HG03442 (cell line): ENCODE data around the gene ANKRD16.
"Not testable (repeated sequence)": the region's sequence is repeated elsewhere in the genome, so short reads cannot be mapped to it uniquely, and the experiment has no call there.

Experiments used
- ATAC-seq: cut with Tn5 transposase; IDR thresholded peaks from one replicate; pipeline ENCODE4 v1.9.1; 2021; ENCODE audit warnings: mild to moderate bottlenecking, moderate library complexity; ENCODE audit not compliant: unreplicated experiment

ANKRD16 gene

GRCh38 chr10:5877041-5877440 is 12.7 kb downstream of the ANKRD16 start:
- ATAC-seq = not testable (repeated sequence)

GRCh38 chr10:5876181-5876768 is 13.4 kb downstream of the ANKRD16 start:
- no peak for ATAC-seq

- ATAC-seq = peak; percentile 82
These were observed 16.1 kb downstream of the ANKRD16 start for GRCh38 chr10:5873515-5873995.

- no peak for ATAC-seq
These were observed 18.1 kb downstream of the ANKRD16 start for GRCh38 chr10:5871596-5871995.

DNA sequence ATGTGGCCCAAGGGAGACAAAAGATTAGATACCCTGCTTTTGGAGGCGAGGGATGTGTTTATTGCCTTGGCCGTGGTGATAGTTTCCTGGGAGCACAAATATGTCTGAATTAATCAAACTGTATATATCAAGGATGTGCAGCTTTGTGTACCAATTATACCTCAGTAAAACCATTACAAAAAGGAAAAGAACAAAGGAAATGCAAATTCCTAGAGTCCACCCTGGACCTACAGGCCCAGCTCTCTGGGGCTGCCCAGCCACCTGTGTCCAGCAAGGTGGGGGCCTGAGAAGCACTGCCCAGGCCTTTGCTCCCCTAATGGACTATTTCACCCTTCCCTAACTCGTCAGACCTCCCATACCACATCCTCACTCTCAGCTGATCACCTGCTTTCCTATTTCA is 20.5 kb downstream of the ANKRD16 start:
- ATAC-seq = no peak

- ATAC-seq = not testable (repeated sequence)
These were observed 21.3 kb downstream of the ANKRD16 start for GRCh38 chr10:5868383-5868782.

- ATAC-seq = not testable (repeated sequence)
These were observed 22.5 kb downstream of the ANKRD16 start for GRCh38 chr10:5867091-5867615.

DNA sequence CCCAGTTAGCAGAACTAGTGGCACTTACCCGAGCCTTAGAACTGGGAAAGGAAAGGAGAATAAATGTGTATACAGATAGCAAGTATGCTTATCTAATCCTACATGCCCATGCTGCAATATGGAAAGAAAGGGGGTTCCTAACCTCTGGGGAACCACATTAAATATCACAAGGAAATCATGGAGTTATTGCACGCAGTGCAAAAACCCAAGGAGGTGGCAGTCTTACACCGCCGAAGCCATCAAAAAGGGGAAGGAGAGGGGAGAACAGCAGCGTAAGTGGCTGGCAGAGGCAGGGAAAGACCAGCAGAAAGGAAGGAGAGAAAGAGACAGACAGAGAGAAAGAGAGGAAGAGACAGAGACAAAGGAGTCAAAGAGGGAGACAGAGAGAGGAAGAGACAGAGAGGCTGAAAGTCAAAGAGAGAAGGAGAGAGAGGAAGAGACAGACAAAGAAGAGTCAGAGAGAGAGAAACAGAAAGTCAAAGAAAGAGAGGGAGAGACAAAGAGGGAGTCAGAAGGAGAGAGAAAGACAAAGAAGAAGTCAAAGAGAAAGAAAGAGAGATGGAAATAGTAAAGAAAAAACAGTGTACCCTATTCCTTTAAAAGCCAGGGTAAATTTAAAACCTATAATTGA is 23.1 kb downstream of the ANKRD16 start:
- not testable (repeated sequence) for ATAC-seq

DNA sequence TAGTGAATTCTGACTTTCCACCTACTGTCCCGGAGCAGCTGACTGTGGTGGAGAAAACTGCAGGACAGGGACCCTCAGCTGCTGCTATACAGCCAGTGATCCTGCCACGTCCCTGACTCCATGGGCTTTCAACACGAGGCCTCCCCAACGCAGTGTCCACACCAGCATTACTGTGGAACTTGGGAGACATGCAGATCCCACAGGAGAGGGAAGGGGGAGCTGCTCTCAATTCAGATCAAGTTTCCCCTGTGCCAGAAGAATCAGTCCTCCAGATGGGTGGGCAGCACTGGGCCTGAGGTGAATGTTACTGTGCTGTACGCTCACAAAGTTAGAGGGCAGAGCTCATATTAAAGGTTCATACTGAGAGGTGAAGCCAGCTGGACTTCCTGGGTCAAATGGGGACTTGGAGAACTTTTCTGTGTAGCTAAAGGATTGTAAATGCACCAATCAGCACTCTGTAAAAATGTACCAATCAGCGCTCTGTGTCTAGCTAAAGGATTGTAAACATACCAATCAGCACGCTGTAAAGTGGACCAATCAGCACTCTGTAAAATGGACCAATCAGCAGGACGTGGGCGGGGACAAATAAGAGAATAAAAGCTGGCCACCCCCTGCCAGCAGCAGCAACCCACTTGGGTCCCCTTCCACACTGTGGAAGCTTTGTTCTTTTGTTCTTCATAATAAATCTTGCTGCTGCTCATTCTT is 26.6 kb downstream of the ANKRD16 start:
- not testable (repeated sequence) for ATAC-seq

DNA sequence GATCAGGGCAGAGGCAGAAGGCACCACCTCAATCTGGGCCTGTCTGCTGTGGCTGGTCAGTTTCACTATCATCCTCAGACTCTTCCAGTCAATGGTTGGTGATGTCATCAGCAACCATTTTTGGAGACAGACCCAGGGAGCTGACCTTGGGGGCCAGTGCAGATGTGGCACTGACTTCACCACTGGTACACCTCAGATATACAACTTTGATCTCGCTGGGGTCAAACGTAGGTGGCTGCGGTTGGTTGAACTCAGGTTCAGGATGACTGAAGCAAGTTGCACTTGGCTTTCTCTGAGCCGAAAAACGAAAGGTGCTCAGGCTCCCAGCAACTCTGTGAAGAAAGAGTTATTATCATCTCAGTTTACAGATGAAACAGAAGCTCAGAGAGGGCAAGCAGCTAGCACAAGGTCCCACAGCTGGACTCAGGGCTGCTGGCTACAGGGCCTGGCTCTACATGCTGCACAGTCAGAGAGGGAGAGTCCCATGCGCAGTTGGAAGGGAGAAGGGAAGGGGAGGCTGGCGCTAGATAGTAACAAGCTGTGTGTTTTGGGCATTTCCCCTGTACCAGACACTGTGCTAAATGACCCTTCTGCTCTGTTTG is 27.2 kb downstream of the ANKRD16 start:
- ATAC-seq = peak; percentile 96

DNA sequence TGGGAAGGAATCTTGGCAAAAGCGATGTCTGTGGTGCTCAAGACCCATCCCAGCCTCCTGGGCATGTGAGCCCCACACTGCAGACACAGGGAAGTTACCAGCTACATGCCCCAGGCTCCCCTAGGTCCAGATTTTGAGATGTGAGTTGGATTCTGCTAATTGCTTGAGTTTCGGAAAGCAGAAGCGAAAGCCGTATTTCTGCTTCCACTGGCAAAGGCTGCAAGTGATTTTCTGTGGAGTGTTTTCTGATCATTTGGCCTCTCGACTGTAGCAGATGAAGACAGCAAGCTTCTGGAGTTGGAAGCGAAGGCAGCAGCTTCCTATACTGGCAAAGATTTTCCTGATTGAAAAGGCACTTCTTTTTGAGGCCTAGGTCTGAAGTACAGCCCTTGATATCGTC is 29.6 kb downstream of the ANKRD16 start:
- ATAC-seq = no peak

DNA sequence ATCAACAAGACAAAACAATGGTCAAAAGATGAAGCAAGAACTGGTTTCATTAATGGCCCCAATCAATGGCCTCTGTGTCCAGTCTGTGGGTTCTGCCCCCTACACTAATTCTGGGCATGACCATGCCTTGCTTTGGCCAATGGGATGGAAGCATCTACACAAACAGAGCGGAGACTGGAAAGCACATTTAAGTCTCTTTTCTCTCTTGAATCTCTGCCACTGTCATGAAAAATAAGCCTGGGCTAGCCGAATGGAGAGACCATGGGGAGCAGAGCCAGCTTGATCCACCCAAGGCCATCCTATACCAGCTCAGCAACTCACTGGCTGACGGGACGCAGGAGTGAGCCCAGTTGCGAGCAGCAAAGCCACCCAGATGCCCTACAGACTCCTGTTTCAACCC is 30.9 kb downstream of the ANKRD16 start:
- no peak for ATAC-seq

- ATAC-seq = no peak
These were observed 33.0 kb downstream of the ANKRD16 start for GRCh38 chr10:5856701-5857004.

GRCh38 chr10:5855979-5856700 is 33.6 kb downstream of the ANKRD16 start:
- ATAC-seq = no peak

GRCh38 chr10:5854131-5854475 is 35.6 kb downstream of the ANKRD16 start:
- ATAC-seq = no peak

DNA sequence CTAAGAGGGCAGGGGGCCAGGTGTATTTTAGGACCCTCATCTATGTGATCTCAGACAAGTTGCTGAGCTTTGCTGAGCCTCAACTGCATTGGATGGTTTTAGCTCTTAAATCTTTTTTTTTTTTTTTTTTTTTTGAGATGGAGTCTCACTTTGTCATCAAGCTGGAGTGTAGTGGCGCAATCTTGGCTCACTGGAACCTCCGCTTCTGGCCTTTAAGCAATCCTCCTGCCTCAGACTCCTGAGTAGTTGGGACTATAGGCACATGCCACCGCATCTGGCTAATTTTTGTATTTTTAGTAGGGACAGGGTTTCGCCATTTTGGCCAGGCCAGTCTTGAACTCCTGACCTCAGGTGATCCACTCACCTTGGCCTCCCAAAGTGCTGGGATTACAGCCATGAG is 43.0 kb downstream of the ANKRD16 start:
- not testable (repeated sequence) for ATAC-seq

DNA sequence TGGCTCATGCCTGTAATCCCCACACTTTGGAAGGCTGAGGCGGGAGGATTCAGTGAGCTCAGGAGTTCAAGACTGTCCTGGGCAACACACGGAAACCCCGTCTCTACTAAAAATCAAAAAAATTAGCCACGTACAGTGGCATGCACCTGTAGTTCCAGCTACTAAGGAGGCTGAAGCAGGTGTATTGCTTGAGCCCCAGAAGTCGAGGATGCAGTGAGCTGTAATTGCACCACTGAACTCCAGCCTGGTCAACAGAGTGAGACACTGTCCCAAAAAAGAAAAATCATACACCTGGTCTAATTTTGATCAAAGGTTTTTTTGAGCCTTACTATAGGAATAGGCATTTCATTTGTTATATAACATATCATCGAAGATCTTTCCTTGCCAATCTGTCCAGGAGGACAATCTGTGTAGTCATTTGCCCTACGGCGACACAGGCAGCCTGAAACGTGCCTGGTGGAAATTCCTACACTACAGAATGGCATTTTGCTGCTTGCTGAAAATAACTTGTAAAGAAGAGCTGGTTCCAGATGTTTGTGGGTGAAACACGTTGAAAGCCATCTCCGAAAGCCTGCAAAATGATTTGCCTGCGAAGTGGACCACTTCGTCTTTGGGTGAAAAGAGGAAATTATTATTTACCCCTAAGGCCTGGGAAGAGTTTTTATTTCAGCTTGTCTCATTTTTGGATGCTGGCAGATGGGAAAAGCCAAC is 45.2 kb downstream of the ANKRD16 start:
- ATAC-seq = no peak

DNA sequence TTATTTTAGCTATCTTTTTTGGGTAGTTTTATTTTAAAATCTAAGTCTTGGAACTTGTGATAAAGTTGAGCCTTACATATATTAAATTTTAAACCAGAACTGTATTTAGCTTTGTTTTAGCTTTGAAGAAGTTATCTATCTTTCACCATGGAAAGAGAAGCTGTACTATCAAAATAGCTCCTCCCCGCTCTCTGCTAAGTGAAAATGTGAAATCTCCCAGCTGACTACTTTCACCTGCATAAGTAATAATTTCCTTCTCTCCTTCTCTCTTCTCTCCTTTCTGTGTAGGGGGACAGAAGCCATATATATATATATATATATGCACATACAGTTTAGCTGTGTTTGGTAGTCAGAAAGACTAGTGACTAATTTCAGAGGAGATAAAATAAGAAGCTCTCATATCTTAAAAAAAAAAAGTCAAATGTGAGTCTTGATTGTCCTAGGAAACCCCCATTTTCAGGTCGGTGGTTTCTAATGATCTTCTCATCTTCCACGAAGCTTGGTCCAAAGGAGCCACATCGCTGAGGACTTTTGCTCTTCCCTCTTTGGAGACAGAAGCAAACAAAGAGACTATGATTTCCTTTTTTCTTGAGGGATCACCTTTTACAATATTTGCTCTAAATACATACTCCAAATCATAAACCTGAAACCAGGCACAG is 45.9 kb downstream of the ANKRD16 start:
- ATAC-seq = no peak

DNA sequence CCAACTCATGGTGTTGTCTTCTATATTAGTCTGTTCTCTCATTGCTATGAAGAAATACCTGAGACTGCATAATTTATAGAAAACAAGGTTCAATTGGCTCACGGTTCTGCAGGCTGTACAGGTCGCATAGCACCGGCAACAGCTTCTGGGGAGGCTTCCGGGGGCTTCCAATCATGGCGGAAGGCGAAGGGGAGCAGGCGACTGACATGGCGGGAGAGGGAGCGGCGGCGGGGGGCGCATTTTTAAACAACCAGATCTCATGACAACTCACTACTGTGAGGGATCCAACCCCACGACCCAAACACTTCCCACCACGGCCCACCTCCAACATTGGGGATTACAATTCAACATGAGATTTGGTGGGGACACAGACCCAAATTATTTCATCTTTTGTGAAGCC is 47.7 kb downstream of the ANKRD16 start:
- ATAC-seq = no peak
